SK-N-SH (cell line): Measurements from ENCODE around the gene OR1L1. TPM values are rescaled to one million over a fixed set of nuclear protein-coding genes. Genes with fewer than 3 reads are reported as not detected.

Experiments used
- CTCF ChIA-PET: fragments of 300-600, 350-600 bp; formaldehyde crosslinking; extraction: SDS; loops from one replicate; lab custom pipeline; 2021; lab: Yijun Ruan, JAX
- POLR2A ChIA-PET: fragments of 350-600 bp; sonication (Branson Sonifier 250); formaldehyde crosslinking; extraction: SDS; loops from one replicate; lab custom pipeline; 2020; ENCODE audit warnings: antibody characterized with exemption, inconsistent platforms; lab: Yijun Ruan, JAX
- DNase-seq: peaks from one replicate; pipeline ENCODE4 v3.0.0; 2012
- H2AFZ ChIP-seq: fragments of 200-600 bp; sonication (generic); 2 replicates; pipeline ENCODE4 v1.8.1; 2016; ENCODE audit warnings: antibody characterized with exemption, mild to moderate bottlenecking, low read depth
- H3F3A ChIP-seq: fragments of 200-600 bp; sonication (generic); replicated peaks from 2 replicates; pipeline ENCODE3; 2016; ENCODE audit warnings: antibody characterized with exemption, mild to moderate bottlenecking; ENCODE audit not compliant: insufficient read depth
- H3K27ac ChIP-seq, 2 experiments: fragments of 200-500 bp in 1 of 2; fragments of 200-600 bp in 1 of 2; sonication (Bioruptor generic) in 1 of 2; sonication (generic), shearing (Covaris generic) in 1 of 2; 2 replicates each; pipeline versions ENCODE4 v1.5.1 to v1.6.1; 2014 to 2016; ENCODE audit warnings: low read depth in 2 of 2, inconsistent platforms in 1 of 2, low read length in 1 of 2, mild to moderate bottlenecking in 1 of 2, mixed read lengths in 1 of 2
- H3K27me3 ChIP-seq: fragments of 200-600 bp; sonication (generic), shearing (Covaris generic); 2 replicates; pipeline ENCODE4 v1.6.1; 2016; ENCODE audit warnings: mixed run types; ENCODE audit not compliant: insufficient read depth
- H3K36me3 ChIP-seq, 2 experiments: fragments of 200-500 bp in 1 of 2; fragments of 200-600 bp in 1 of 2; sonication (Bioruptor generic) in 1 of 2; sonication (generic) in 1 of 2; replicated peaks in 1 of 2; 2 replicates each; pipeline versions ENCODE3 to v1.5.1; 2014 to 2016; ENCODE audit warnings: low read length in 1 of 2, mild to moderate bottlenecking in 1 of 2; ENCODE audit not compliant: insufficient read depth in 2 of 2, control insufficient read depth in 1 of 2
- H3K4me1 ChIP-seq, 2 experiments: fragments of 200-500 bp in 1 of 2; fragments of 200-600 bp in 1 of 2; sonication (Bioruptor generic) in 1 of 2; sonication (generic), shearing (Covaris generic) in 1 of 2; 2 replicates each; pipeline versions ENCODE4 v1.5.1 to v1.6.1; 2014 to 2016; ENCODE audit warnings: low read depth in 1 of 2, low read length in 1 of 2, mixed run types in 1 of 2; ENCODE audit not compliant: insufficient read depth in 2 of 2, control insufficient read depth in 1 of 2
- H3K4me2 ChIP-seq: fragments of 200-600 bp; sonication (generic), shearing (Covaris generic); 2 replicates; pipeline ENCODE4 v1.6.1; 2017; ENCODE audit warnings: mixed run types
- H3K4me3 ChIP-seq, 2 experiments: fragments of 200-500 bp in 1 of 2; fragments of 200-600 bp in 1 of 2; sonication (Bioruptor generic) in 1 of 2; sonication (generic), shearing (Covaris generic) in 1 of 2; 2 replicates each; pipeline versions ENCODE4 v1.5.1 to v1.8.1; 2014 to 2016; ENCODE audit warnings: low read depth in 2 of 2, inconsistent platforms in 1 of 2, low read length in 1 of 2, mild to moderate bottlenecking in 1 of 2, mixed read lengths in 1 of 2, moderate library complexity in 1 of 2
- H3K79me2 ChIP-seq: fragments of 200-600 bp; sonication (generic); 2 replicates; pipeline ENCODE4 v1.8.1; 2017; ENCODE audit warnings: mild to moderate bottlenecking; ENCODE audit not compliant: insufficient read depth
- H3K9ac ChIP-seq: fragments of 200-600 bp; sonication (generic); 2 replicates; pipeline ENCODE4 v1.6.1; 2017; ENCODE audit warnings: mixed run types
- H3K9me2 ChIP-seq: fragments of 200-600 bp; sonication (generic); 2 replicates; pipeline ENCODE4 v1.6.1; 2017; ENCODE audit warnings: mixed run types
- H3K9me3 ChIP-seq: fragments of 200-600 bp; sonication (generic); 2 replicates; pipeline ENCODE4 v1.6.1; 2017; ENCODE audit warnings: mixed run types, mild to moderate bottlenecking, moderate library complexity
- H4K20me1 ChIP-seq: fragments of 200-600 bp; sonication (generic); 2 replicates; pipeline ENCODE4 v1.6.1; 2017; ENCODE audit warnings: mild to moderate bottlenecking, mixed run types; ENCODE audit not compliant: insufficient read depth
- CTCF ChIP-seq: fragments of 200-600 bp; sonication (generic); IDR thresholded peaks from 2 replicates; pipeline ENCODE4 v1.6.1; 2017; ENCODE audit warnings: antibody characterized with exemption, mild to moderate bottlenecking, moderate library complexity
- EP300 ChIP-seq, 2 experiments: IDR thresholded peaks; 2 replicates each; pipeline versions ENCODE4 v1.4.0 to v1.6.1; 2012; ENCODE audit warnings: borderline replicate concordance in 1 of 2, low read depth in 1 of 2, low read length in 1 of 2
- EZH2phosphoT487 ChIP-seq: fragments of 200-600 bp; sonication (generic); IDR thresholded peaks from 2 replicates; pipeline ENCODE4 v1.6.1; 2017; ENCODE audit warnings: low read depth, mixed run types, mild to moderate bottlenecking, antibody characterized with exemption, moderate library complexity, borderline replicate concordance
- GABPA ChIP-seq: IDR thresholded peaks from 2 replicates; pipeline ENCODE4 v1.4.0; 2012; ENCODE audit warnings: low read depth, mild to moderate bottlenecking
- GATA2 ChIP-seq: sonication (generic); formaldehyde crosslinking; IDR thresholded peaks from 2 replicates; pipeline ENCODE4 v1.5.0; 2020; ENCODE audit warnings: mild to moderate bottlenecking, missing genetic modification reagents
- IRF3 ChIP-seq: fragments of 150-350 bp; IDR thresholded peaks from 2 replicates; pipeline ENCODE4 v1.6.1; 2016; ENCODE audit warnings: mild to moderate bottlenecking, low read depth, low read length
- MAX ChIP-seq: IDR thresholded peaks from 2 replicates; pipeline ENCODE4 v1.4.0; 2012; ENCODE audit warnings: low read depth
- MXI1 ChIP-seq: IDR thresholded peaks from 2 replicates; pipeline ENCODE4 v1.6.1; 2012; ENCODE audit warnings: mild to moderate bottlenecking, low read depth, low read length, improper control_type of control experiment
- NFIC ChIP-seq: IDR thresholded peaks from 2 replicates; pipeline ENCODE4 v1.4.0; 2012; ENCODE audit warnings: borderline replicate concordance
- POLR2AphosphoS5 ChIP-seq: IDR thresholded peaks from 2 replicates; pipeline ENCODE4 v1.6.1; 2012; ENCODE audit warnings: low read depth, low read length
- RAD21 ChIP-seq: IDR thresholded peaks from 2 replicates; pipeline ENCODE4 v1.6.1; 2012; ENCODE audit warnings: mild to moderate bottlenecking, low read length
- RCOR1 ChIP-seq: fragments of 150-350 bp; IDR thresholded peaks from 2 replicates; pipeline ENCODE4 v1.6.1; 2017; ENCODE audit warnings: antibody characterized with exemption, low read length
- REST ChIP-seq: IDR thresholded peaks from 2 replicates; pipeline ENCODE4 v1.6.1; 2012; ENCODE audit warnings: mild to moderate bottlenecking, low read depth, low read length, moderate library complexity
- RXRA ChIP-seq: IDR thresholded peaks from 2 replicates; pipeline ENCODE4 v1.4.0; 2012; ENCODE audit warnings: low read depth, mild to moderate bottlenecking, borderline replicate concordance
- SIN3A ChIP-seq: IDR thresholded peaks from 2 replicates; pipeline ENCODE4 v1.6.1; 2012; ENCODE audit warnings: low read depth, mild to moderate bottlenecking, low read length, moderate library complexity, borderline replicate concordance
- SMC3 ChIP-seq: IDR thresholded peaks from 2 replicates; pipeline ENCODE4 v1.6.1; 2012; ENCODE audit warnings: low read depth, low read length, improper control_type of control experiment
- TAF1 ChIP-seq: IDR thresholded peaks from 2 replicates; pipeline ENCODE4 v1.6.1; 2012; ENCODE audit warnings: low read depth, mild to moderate bottlenecking, low read length, moderate library complexity, borderline replicate concordance
- USF1 ChIP-seq: IDR thresholded peaks from 2 replicates; pipeline ENCODE4 v1.4.0; 2012; ENCODE audit warnings: low read depth, borderline replicate concordance
- YY1 ChIP-seq: IDR thresholded peaks from 2 replicates; pipeline ENCODE4 v1.4.0; 2012; ENCODE audit warnings: low read depth, mild to moderate bottlenecking
- WGBS: methylation state at CpG from one replicate; pipeline ENCODE4 v1.1.6; 2017; ENCODE audit warnings: low lambda C conversion rate; 5-methylcytosine and 5-hydroxymethylcytosine counted together
- polyA plus RNA-seq, 3 experiments: library from polyadenylated mRNA; depleted of rRNA; stranded (reverse); fragments of >200 nt; gene quantifications; 2 replicates each; pipeline ENCODE4 v1.2.3, GENCODE V29; 2012

OR1L1 gene
- polyA plus RNA-seq, 1 of the 3 experiments (the other 2 are of a cell fraction), result not detected

GRCh38 chr9:122656378-122656777, 5.1 kb upstream of the OR1L1 start (continued):
- no peak for TF ChIP-seq RAD21

GRCh38 chr9:122657527-122657926, 4.0 kb upstream of the OR1L1 start, which contains the start of gene OR1B1:
Gene OR1B1 (minus strand): TSS chr9:122657627.
- Histone ChIP-seq H3K9me2 (no peaks in the 10 kb centered on the region), H3K4me1 (no peaks in the 10 kb centered on the region), H3K9me3 (no peaks in the 10 kb centered on the region), H3K79me2 (no peaks in the 10 kb centered on the region), H3K36me3 (no peaks in the 10 kb centered on the region), H2AFZ (no peak within 1 kb of the TSS), H3K9ac (no peak within 1 kb of the TSS), H3K4me2 (no peak within 1 kb of the TSS)
- POLR2A ChIA-PET, result no interaction called here
- DNase-seq, result no peak
- CTCF ChIA-PET, result no interaction called here
- TF ChIP-seq SIN3A (no peak), MAX (no peak), SMC3 (no peak), RCOR1 (no peak), YY1 (no peak), POLR2AphosphoS5 (no peak)
- TF ChIP-seq, all 33 proteins: peak for 0
- no peaks in the 10 kb centered on the region for H4K20me1 ChIP-seq
- H3K27me3 ChIP-seq, result no peaks in the 10 kb centered on the region
- no peak within 1 kb of the TSS for H3K4me3 ChIP-seq
- 6% methylated on average over 3 of the region's 3 CpGs for WGBS
- no peaks in the 10 kb centered on the region for H3F3A ChIP-seq
- no peak within 1 kb of the TSS for H3K27ac ChIP-seq

- no peaks in the 10 kb centered on the region for H3K9me3 ChIP-seq
- 1% methylated on average over 2 of the region's 2 CpGs for WGBS
- no peaks in the 10 kb centered on the region for H3K79me2 ChIP-seq
- H3K4me3 ChIP-seq, result no peak overlapping the region
- no peak overlapping the region for H3K27ac ChIP-seq
- no peaks in the 10 kb centered on the region; the same call in 1 of the 2 replicates for H3K27me3 ChIP-seq
- ChIA-PET CTCF (no interaction called here), POLR2A (no interaction called here)
- DNase-seq, result no peak
- H3F3A ChIP-seq, result no peaks in the 10 kb centered on the region
- no peak overlapping the region for H2AFZ ChIP-seq
- no peaks in the 10 kb centered on the region for H3K9me2 ChIP-seq
- H3K4me2 ChIP-seq, result no peak overlapping the region
- no peaks in the 10 kb centered on the region for H4K20me1 ChIP-seq
- no peaks in the 10 kb centered on the region for H3K36me3 ChIP-seq
- no peaks in the 10 kb centered on the region for H3K4me1 ChIP-seq
- H3K9ac ChIP-seq, result no peak overlapping the region
- no peak for TF ChIP-seq IRF3
- no peak for TF ChIP-seq SIN3A
- TF ChIP-seq MXI1, result no peak
- TF ChIP-seq CTCF, result no peak
- no peak for TF ChIP-seq EZH2phosphoT487
- TF ChIP-seq POLR2AphosphoS5, result no peak
- no peak for TF ChIP-seq EP300 (IDR thresholded peaks at IDR 0.05; ENCODE audit: borderline replicate concordance in 1 of 2, low read depth in 1 of 2, low read length in 1 of 2)
- TF ChIP-seq USF1, result no peak
- no peak for TF ChIP-seq REST
- TF ChIP-seq TAF1, result no peak
- no peak for TF ChIP-seq RXRA
- no peak for TF ChIP-seq SMC3
- no peak for TF ChIP-seq GATA2 (CRISPR knock-in tag)
- no peak for TF ChIP-seq NFIC
- no peak for TF ChIP-seq GABPA
Measured at GRCh38 chr9:122672481-122672880, 11.0 kb downstream of the OR1L1 start.
